NCI-H2107 treated with DMSO at 0.1 percent for 48 hours (cell line): ENCODE results near the gene POLR1C.
"Not testable (repeated sequence)": the region's sequence is repeated elsewhere in the genome, so short reads cannot be mapped to it uniquely, and the experiment has no call there.

Experiments used
- DNase-seq: peaks from one replicate; lab custom pipeline; 2025; ENCODE audit not compliant: unreplicated experiment; lab: John Stamatoyannopoulos, UW

Gene POLR1C

DNA sequence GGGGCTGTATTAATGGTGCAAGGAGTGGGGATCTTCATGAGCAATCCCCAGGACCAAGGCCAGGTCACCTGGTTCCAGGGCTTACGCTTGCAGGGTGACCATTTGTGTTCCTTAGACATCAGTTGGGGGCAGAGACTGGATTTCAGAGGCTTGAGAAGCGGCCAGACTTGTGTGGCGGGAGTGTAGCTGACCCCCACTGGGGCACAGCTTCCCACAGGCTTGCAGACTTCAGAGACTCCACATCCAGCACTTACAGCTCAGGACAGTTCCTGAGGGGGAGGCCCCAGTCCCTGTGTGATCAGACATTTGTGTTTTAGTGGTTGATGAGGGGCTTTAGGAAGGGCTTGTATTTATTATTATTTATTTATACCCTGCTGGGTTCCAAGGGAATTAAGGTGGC lies 24.2 kb upstream of the POLR1C start:
- DNase-seq: no peak

DNA sequence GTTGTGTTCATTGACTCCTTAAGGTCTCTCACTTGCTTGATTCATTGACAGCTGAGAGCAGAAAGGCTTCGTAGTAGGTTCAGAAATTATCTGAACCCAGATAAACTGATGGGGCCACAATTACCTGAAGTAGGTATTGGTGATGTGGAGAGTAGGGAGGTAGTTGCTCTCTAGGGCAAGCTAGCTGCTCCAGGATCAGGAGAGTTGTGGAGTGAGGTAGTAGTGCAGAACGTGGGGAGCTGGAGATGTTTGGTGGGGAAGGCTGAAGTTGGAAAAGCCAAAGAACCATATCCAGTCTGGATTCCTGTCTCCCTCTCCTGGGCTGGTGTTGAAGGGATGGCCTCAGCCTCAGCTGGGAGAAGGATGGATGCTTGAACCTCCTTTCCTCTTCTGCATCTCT lies 23.7 kb upstream of the POLR1C start:
- no peak for DNase-seq

GRCh38 chr6:43493833-43494232 lies 23.1 kb upstream of the POLR1C start:
- no peak for DNase-seq

DNA sequence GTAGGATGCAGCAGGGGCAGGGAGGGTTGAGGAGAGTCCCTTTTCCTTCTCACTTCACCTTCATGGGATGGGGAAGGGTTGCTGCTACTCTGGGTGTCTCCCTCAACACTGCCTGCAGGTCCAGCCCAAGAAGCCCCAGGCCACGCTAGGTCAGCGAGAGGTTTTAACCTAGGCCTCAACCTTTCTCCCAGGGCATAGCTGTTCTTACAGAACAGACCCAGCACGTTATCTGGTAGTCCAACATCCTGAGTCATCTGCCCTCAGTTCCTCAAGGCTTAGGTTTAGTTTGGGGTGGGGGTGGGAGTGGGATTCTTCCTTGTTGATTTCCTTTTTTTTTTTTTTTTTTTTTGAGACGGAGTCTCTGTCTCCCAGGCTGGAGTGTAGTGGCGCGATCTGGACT lies 22.6 kb upstream of the POLR1C start:
- DNase-seq: no peak

DNA sequence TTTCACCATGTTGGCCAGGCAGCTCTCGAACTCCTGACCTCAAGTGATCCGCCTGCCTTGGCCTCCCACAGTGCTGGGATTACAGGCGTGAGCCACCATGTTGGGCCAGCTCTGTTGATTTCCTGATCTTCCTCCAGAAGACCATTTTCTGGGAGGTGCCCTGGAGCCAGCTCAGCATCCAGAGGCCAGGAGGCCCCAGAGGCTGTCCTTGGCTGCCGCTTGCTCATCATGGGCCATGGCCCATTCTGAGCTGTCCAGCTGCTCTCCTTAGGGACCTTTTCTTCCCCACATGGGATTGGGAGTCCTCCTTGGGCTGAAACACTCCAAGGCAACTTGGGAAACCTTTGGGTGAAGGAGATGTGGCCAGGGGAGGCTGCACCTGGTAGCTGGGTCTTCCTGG lies 22.1 kb upstream of the POLR1C start:
- no peak for DNase-seq

GRCh38 chr6:43495409-43495941 lies 21.4 kb upstream of the POLR1C start:
- no peak for DNase-seq

DNA sequence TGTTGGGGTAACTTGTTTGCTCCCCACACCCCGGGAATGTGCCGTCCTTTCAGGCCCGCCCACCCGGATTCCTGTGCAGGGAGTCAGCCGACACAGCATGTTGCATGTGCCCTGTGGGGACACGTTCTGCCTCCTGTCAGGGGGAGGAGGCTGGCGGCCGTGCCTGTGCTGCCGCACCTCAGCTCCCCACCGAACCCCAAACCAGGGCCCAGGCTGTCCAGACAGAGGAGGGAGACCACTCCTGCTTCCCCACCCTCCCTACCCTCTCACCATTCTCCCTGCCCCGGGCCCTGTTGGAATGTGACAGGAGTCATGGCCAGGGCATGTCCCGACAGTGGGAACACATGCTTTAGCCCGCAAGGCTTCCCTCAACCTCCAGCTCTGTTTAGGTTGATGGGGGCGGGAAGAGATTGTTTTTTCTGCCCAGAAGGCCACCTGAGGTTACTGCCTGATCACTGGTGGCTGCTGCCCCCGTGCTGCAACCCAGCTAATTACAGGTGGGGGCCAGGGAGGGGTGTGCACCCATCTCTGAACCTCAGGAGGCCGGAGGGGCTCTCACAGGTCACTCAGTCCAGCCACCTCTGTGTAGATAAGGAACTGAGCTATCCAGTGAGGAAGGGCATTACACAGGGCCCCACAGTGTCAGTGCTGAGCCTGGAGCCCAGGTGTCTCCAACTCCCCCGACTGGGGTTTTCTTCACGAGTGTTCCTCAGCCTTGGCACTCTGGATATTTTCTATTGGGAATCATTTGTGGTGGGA lies 20.3 kb upstream of the POLR1C start:
- no peak for DNase-seq

DNA sequence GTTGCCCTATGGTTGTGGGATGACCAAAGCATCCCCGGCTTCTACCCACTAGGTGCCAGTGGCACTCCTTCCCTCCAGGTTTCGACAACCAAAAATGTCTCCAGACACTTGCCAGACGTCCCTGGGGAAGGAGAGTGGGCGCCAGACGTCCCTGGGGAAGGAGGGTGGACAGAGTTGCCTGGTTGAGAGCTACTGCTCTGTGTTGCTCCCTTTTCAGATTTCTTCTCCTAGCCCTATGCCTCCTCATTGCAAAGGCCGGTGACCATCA lies 19.8 kb upstream of the POLR1C start:
- no peak for DNase-seq

- no peak for DNase-seq
These were observed 19.2 kb upstream of the POLR1C start for GRCh38 chr6:43497689-43498088.

DNA sequence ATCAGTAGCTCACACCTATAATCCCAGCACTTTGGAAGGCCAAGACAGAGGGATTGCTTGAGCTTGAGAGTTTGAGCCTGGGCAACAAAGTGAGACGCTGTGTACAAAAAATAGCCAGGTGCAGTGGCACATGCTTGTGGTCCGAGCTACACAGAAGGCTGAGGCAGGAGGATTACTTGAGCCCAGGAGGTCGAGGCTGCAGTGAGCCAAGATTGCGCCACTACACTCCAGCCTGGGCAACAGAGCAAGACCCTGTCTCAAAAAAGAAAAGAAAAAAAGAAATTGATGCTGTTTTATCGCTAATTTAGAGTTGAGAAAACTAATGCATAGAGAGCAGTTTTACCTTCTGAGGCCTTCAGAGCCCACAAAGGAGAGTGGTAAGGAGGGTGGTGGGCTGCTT lies 18.6 kb upstream of the POLR1C start:
- not testable (repeated sequence) for DNase-seq

DNA sequence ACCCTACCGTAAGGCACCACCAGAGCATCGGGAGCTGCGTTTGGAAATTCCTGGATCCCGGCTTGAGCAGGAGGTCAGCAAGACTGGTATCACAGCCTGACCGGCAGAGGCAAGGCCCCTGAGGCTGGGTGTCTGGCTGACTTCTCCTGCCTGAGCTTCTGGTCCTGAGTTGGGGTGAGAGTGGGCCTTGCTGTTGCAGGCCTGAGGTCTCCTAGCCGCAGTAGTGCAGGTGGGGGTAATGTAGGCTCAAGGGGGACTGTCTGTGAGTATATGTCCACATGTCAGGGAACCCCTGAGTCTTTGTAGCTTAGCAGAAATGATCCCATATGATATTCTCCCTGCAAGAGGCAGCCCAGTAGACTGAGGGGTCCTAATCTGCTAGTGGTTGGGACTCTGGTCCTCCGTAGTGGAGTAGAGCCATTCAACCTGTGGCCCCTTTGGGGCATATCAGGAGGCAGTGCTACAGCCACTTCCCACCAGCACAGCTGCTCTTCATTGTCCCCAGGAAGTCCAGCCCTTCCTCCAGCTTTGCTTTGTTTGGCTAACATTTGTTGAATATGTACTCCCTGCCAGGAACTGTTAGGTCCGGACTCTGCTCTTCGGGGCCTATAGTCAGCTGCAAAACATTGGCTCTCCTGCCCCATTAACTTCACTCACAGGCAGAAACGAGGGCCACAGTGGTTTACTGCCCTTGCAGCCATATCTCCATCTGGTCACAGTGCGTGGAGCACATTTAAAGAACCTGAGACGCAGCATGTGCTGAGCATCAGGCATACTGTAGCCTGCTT lies 17.7 kb upstream of the POLR1C start:
- DNase-seq: no peak

DNA sequence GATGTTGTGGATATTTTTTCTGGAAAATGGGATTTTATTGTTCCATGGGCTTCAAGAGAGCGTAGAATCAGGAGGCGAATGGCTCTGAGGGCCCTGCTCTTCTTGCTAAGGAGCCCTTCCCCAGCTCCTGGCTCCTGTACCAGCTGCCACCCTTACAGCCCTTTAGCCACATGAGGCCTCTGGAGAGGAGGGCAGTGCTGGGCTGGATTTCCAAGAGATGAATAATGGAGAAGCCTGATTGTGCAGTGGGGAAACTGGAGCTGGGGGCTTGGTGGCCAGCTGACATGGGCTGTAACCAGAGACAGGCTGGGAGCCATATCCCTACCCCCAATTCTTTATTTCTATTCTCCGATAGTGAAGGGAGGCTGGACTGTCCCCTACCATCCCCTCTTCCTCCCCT lies 16.0 kb upstream of the POLR1C start:
- no peak for DNase-seq

- no peak for DNase-seq
These were observed 14.2 kb upstream of the POLR1C start for GRCh38 chr6:43502666-43503065.

DNA sequence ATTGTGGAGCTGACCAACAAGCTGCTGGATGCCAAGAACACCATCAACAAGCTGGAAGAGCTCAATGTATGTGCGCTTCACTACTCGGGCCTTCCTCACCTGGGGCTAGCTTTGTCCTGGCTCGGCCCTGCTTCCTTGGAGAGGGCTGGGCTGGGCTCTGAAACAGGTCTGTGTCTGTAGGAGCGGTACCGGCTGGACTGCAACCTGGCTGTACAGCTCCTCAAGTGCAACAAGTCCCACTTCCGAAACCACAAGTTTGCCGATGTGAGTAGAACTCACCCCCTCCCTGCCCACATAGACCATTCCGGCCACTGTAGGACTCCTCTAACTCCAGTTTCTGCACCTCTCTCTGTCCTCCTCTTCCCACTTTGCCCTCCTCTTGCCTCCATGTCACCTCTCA lies 13.4 kb upstream of the POLR1C start:
- DNase-seq: no peak

- no peak for DNase-seq
These were observed 11.9 kb upstream of the POLR1C start for GRCh38 chr6:43504756-43505593.

DNA sequence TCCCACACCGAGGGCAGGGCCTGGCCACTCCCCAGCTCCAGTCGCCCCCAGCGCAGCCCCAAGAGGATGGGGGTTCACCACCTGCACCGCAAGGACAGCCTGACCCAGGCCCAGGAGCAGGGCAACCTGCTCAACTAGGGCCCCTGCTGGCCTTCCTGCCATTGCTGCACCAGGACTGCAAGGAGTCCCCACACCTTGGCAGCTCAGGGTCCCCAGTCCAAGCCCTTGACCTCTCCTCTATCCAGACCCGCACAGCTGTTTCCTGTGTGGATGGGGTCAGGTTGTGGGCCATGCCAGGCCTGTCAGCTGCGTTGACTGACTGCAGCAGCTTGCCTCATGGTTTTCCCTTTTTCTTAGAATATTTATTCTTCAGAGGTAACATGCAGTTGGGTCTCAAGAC lies 11.2 kb upstream of the POLR1C start:
- DNase-seq: no peak

GRCh38 chr6:43506171-43506570 lies 10.7 kb upstream of the POLR1C start:
- DNase-seq: no peak

DNA sequence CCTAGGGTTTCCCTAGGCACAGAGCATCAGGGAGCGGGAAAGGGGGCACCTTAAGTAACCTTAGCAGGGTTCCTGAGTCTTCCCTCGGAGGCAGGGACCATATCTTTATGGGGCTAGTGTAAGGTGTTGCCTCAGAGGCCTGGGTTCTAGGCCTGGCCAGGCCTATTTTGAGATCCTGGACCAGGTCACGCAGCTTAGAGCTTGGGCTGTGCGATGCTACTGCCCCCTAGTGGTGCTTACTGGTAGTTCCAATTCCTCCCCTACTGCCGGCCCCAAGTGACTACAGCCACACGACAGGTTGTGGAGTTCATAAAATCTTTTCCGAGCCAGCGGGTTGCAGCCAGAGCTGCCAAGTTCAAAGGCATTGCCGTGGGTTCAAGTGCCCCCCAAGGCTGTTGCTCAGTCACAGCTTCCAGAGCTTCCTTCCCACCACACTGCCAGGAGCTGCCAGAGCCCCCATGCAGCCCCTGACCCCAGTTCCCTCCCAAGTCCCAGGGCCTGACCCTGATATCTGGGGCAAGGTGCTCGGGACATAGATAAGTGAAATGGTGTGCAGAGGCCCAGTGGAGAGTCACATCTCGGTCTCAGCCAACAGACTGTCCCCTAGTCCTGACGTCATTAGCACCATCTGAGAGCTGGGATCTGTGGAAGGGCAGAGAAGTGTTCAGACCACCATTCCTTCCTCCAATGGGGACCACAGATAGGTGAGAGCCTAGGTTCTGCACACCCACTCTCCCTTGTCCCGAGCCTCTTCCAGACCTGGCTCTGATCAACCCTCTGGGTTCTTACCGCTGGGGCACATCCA lies 10.0 kb upstream of the POLR1C start:
- DNase-seq: peak; percentile 28

GRCh38 chr6:43508481-43509141 lies 8.3 kb upstream of the POLR1C start:
- no peak for DNase-seq
